Pancreas (tissue), 10 donors: ENCODE data around the gene QKI. TPM values are rescaled to one million over a fixed set of nuclear protein-coding genes. Genes with fewer than 3 reads are reported as not detected.

ENCODE experiments used
- ATAC-seq, 4 donors: fragments of 200-7000 bp; cut with Tn5 transposase; one replicate each; pipeline versions ENCODE4 v1.8.0 to v1.9.1; 2020; ENCODE audit warnings: mild to moderate bottlenecking in 4 of 4, moderate library complexity in 4 of 4
- DNase-seq, 6 donors: peaks; one replicate each; pipeline ENCODE4 v3.0.0-alpha.2; 2020
- FAIRE-seq: peaks from 2 replicates; lab custom pipeline; 2012; peaks lifted over from hg19 to GRCh38; lab: Jason Lieb, UNC
- H3K27ac ChIP-seq, 4 donors: fragments of 200-600 bp; sonication (generic); 1 replicate in 3 of 4; 2 replicates in 1 of 4; pipeline versions ENCODE4 v1.5.0 to v1.8.0; 2020
- H3K27me3 ChIP-seq, 4 donors: fragments of 200-600 bp; one replicate each; pipeline ENCODE4 v1.8.0; 2021
- H3K36me3 ChIP-seq, 3 donors: fragments of 200-600 bp; sonication (generic) in 1 of 3; one replicate each; pipeline versions ENCODE4 v1.5.0 to v1.8.0; 2020 to 2021
- H3K4me1 ChIP-seq, 3 donors: fragments of 200-600 bp; one replicate each; pipeline ENCODE4 v1.8.0; 2021
- H3K4me3 ChIP-seq, 4 donors: fragments of 200-600 bp; sonication (generic) in 2 of 4; one replicate each; pipeline versions ENCODE4 v1.5.0 to v1.8.0; 2020 to 2021
- H3K9me3 ChIP-seq, 4 donors: fragments of 200-600 bp; one replicate each; pipeline ENCODE4 v1.8.0; 2021
- CTCF ChIP-seq, 4 donors: fragments of 200-600 bp; sonication (generic) in 3 of 4; IDR thresholded peaks; one replicate each; pipeline versions ENCODE4 v1.5.0 to v1.8.0; 2021; ENCODE audit warnings: antibody characterized with exemption in 4 of 4
- WGBS, 2 donors: extraction: QIAGEN DNeasy Blood & Tissue Kit; methylation state at CpG; one replicate each; pipeline ENCODE4 v1.1.7; 2013; 5-methylcytosine and 5-hydroxymethylcytosine counted together
- intact Hi-C, 3 donors: fragments of 100-400 bp; cut with DNase I; formaldehyde crosslinking; loops; one replicate each; pipeline versions ENCODE4 v1.11.1 to v1.14.2; 2022
- polyA plus RNA-seq, 2 donors: library from polyadenylated mRNA; stranded (reverse); fragments of 200-250 nt; gene quantifications; one replicate each; pipeline ENCODE4 v1.2.3, GENCODE V29; 2013
- total RNA-seq, 6 donors: library from RNA; stranded (reverse); fragmentation: NEBNext Ultra II Directional in 4 of 6; extraction: Animal tissue kit (Norgen Biotek cat#: 25700) in 4 of 6; gene quantifications; one replicate each; pipeline versions ENCODE4 v1.2.1 to v1.2.4, GENCODE V29; 2021 to 2023
- donor health status: healthy with polysubstance abuse.
- donor health status: DM: no; HTN: no; CAD: no; lungs with moderate emphysema.
- donor health status: DM: no; HTN: no; CAD: no.
- donor health status: control.
- donor health status: control.
- donor health status: Bipolar disorder and iron deficiency.
- donor health status: DM: yes; HTN: yes; CAD: no.
- donor health status: DM: no; HTN: no; CAD: no.
- donor health status: DM: no; HTN: no; CAD: no.
- donor health status: DM: yes; HTN: yes; CAD: no.

The QKI gene
- total and polyA plus RNA-seq, 8 donors = 9.0 to 52.6 (median 21.6) TPM

GRCh38 chr6:163394659-163395058 lies 19.9 kb upstream of the QKI start:
- no peak overlapping the region for H3K27ac ChIP-seq
- intact Hi-C loops = no loop called here
- H3K4me3 ChIP-seq = no peak overlapping the region
- whole genome bisulfite sequencing, 2 donors = 75 to 82% methylated on average over 4 of the region's 4 CpGs
- no peaks in the 10 kb centered on the region for H3K36me3 ChIP-seq
- H3K4me1 ChIP-seq = peaks cover 0 to 5% (median 0%) of the 10 kb centered on the region in 3 donors
- no peaks in the 10 kb centered on the region for H3K9me3 ChIP-seq
- no peak for FAIRE-seq
- no peak for DNase-seq
- no peak for ATAC-seq
- no peaks in the 10 kb centered on the region for H3K27me3 ChIP-seq
- no peak for TF ChIP-seq CTCF (IDR thresholded peaks at IDR 0.05)

GRCh38 chr6:163395122-163395830 lies 19.2 kb upstream of the QKI start:
- FAIRE-seq = no peak
- Histone ChIP-seq H3K9me3 (no peaks in the 10 kb centered on the region), H3K4me3 (no peak overlapping the region), H3K4me1 (peaks cover 0 to 5% (median 0%) of the 10 kb centered on the region in 3 donors), H3K27me3 (no peaks in the 10 kb centered on the region), H3K36me3 (no peaks in the 10 kb centered on the region), H3K27ac (no peak overlapping the region)
- intact Hi-C loops = no loop called here
- 85 to 91% methylated on average over 5 of the region's 5 CpGs for WGBS, 2 donors
- no peak for DNase-seq
- TF ChIP-seq CTCF (IDR thresholded peaks at IDR 0.05) = no peak
- no peak for ATAC-seq

GRCh38 chr6:163395831-163396185 lies 18.7 kb upstream of the QKI start:
- Histone ChIP-seq H3K4me1 (peaks cover 0 to 5% (median 0%) of the 10 kb centered on the region in 3 donors), H3K27me3 (no peaks in the 10 kb centered on the region), H3K36me3 (no peaks in the 10 kb centered on the region), H3K27ac (no peak overlapping the region), H3K9me3 (no peaks in the 10 kb centered on the region), H3K4me3 (no peak overlapping the region)
- intact Hi-C loops = no loop called here
- TF ChIP-seq CTCF (IDR thresholded peaks at IDR 0.05) = no peak
- DNase-seq = no peak
- ATAC-seq = no peak
- 84 to 90% methylated on average over 3 of the region's 3 CpGs for WGBS, 2 donors
- FAIRE-seq = no peak

GRCh38 chr6:163397326-163397725 lies 17.2 kb upstream of the QKI start:
- ATAC-seq (no peak), FAIRE-seq (no peak), DNase-seq (no peak)
- Histone ChIP-seq H3K27me3 (no peaks in the 10 kb centered on the region), H3K36me3 (no peaks in the 10 kb centered on the region), H3K4me3 (no peak overlapping the region), H3K9me3 (no peaks in the 10 kb centered on the region), H3K27ac (no peak overlapping the region), H3K4me1 (peaks cover 0 to 4% (median 0%) of the 10 kb centered on the region in 3 donors)
- WGBS, 2 donors = 63 to 66% methylated on average over 4 of the region's 4 CpGs
- no peak for TF ChIP-seq CTCF (IDR thresholded peaks at IDR 0.05)
- intact Hi-C loops = no loop called here

GRCh38 chr6:163398115-163398514 lies 16.4 kb upstream of the QKI start:
- FAIRE-seq (no peak), DNase-seq (no peak), ATAC-seq (no peak)
- Histone ChIP-seq H3K4me1 (no peaks in the 10 kb centered on the region), H3K36me3 (no peaks in the 10 kb centered on the region), H3K4me3 (no peak overlapping the region), H3K27ac (no peak overlapping the region), H3K27me3 (no peaks in the 10 kb centered on the region), H3K9me3 (no peaks in the 10 kb centered on the region)
- 78 to 86% methylated on average over 2 of the region's 2 CpGs for WGBS, 2 donors
- intact Hi-C loops = no loop called here
- no peak for TF ChIP-seq CTCF (IDR thresholded peaks at IDR 0.05)
